SK-N-SH (cell line): ENCODE data around the gene RBMX. TPM values are rescaled to one million over a fixed set of nuclear protein-coding genes. Genes with fewer than 3 reads are reported as not detected.

Experiments
- CTCF ChIA-PET: fragments of 300-600, 350-600 bp; formaldehyde crosslinking; extraction: SDS; loops from one replicate; lab custom pipeline; 2021; lab: Yijun Ruan, JAX
- POLR2A ChIA-PET: fragments of 350-600 bp; sonication (Branson Sonifier 250); formaldehyde crosslinking; extraction: SDS; loops from one replicate; lab custom pipeline; 2020; ENCODE audit warnings: antibody characterized with exemption, inconsistent platforms; lab: Yijun Ruan, JAX
- DNase-seq: peaks from one replicate; pipeline ENCODE4 v3.0.0; 2012
- H2AFZ ChIP-seq: fragments of 200-600 bp; sonication (generic); 2 replicates; pipeline ENCODE4 v1.8.1; 2016; ENCODE audit warnings: antibody characterized with exemption, mild to moderate bottlenecking, low read depth
- H3F3A ChIP-seq: fragments of 200-600 bp; sonication (generic); replicated peaks from 2 replicates; pipeline ENCODE3; 2016; ENCODE audit warnings: antibody characterized with exemption, mild to moderate bottlenecking; ENCODE audit not compliant: insufficient read depth
- H3K27ac ChIP-seq, 2 experiments: fragments of 200-500 bp in 1 of 2; fragments of 200-600 bp in 1 of 2; sonication (Bioruptor generic) in 1 of 2; sonication (generic), shearing (Covaris generic) in 1 of 2; 2 replicates each; pipeline versions ENCODE4 v1.5.1 to v1.6.1; 2014 to 2016; ENCODE audit warnings: low read depth in 2 of 2, inconsistent platforms in 1 of 2, low read length in 1 of 2, mild to moderate bottlenecking in 1 of 2, mixed read lengths in 1 of 2
- H3K27me3 ChIP-seq: fragments of 200-600 bp; sonication (generic), shearing (Covaris generic); 2 replicates; pipeline ENCODE4 v1.6.1; 2016; ENCODE audit warnings: mixed run types; ENCODE audit not compliant: insufficient read depth
- H3K36me3 ChIP-seq, 2 experiments: fragments of 200-500 bp in 1 of 2; fragments of 200-600 bp in 1 of 2; sonication (Bioruptor generic) in 1 of 2; sonication (generic) in 1 of 2; replicated peaks in 1 of 2; 2 replicates each; pipeline versions ENCODE3 to v1.5.1; 2014 to 2016; ENCODE audit warnings: low read length in 1 of 2, mild to moderate bottlenecking in 1 of 2; ENCODE audit not compliant: insufficient read depth in 2 of 2, control insufficient read depth in 1 of 2
- H3K4me1 ChIP-seq, 2 experiments: fragments of 200-500 bp in 1 of 2; fragments of 200-600 bp in 1 of 2; sonication (Bioruptor generic) in 1 of 2; sonication (generic), shearing (Covaris generic) in 1 of 2; 2 replicates each; pipeline versions ENCODE4 v1.5.1 to v1.6.1; 2014 to 2016; ENCODE audit warnings: low read depth in 1 of 2, low read length in 1 of 2, mixed run types in 1 of 2; ENCODE audit not compliant: insufficient read depth in 2 of 2, control insufficient read depth in 1 of 2
- H3K4me2 ChIP-seq: fragments of 200-600 bp; sonication (generic), shearing (Covaris generic); 2 replicates; pipeline ENCODE4 v1.6.1; 2017; ENCODE audit warnings: mixed run types
- H3K4me3 ChIP-seq, 2 experiments: fragments of 200-500 bp in 1 of 2; fragments of 200-600 bp in 1 of 2; sonication (Bioruptor generic) in 1 of 2; sonication (generic), shearing (Covaris generic) in 1 of 2; 2 replicates each; pipeline versions ENCODE4 v1.5.1 to v1.8.1; 2014 to 2016; ENCODE audit warnings: low read depth in 2 of 2, inconsistent platforms in 1 of 2, low read length in 1 of 2, mild to moderate bottlenecking in 1 of 2, mixed read lengths in 1 of 2, moderate library complexity in 1 of 2
- H3K79me2 ChIP-seq: fragments of 200-600 bp; sonication (generic); 2 replicates; pipeline ENCODE4 v1.8.1; 2017; ENCODE audit warnings: mild to moderate bottlenecking; ENCODE audit not compliant: insufficient read depth
- H3K9ac ChIP-seq: fragments of 200-600 bp; sonication (generic); 2 replicates; pipeline ENCODE4 v1.6.1; 2017; ENCODE audit warnings: mixed run types
- H3K9me2 ChIP-seq: fragments of 200-600 bp; sonication (generic); 2 replicates; pipeline ENCODE4 v1.6.1; 2017; ENCODE audit warnings: mixed run types
- H3K9me3 ChIP-seq: fragments of 200-600 bp; sonication (generic); 2 replicates; pipeline ENCODE4 v1.6.1; 2017; ENCODE audit warnings: mixed run types, mild to moderate bottlenecking, moderate library complexity
- H4K20me1 ChIP-seq: fragments of 200-600 bp; sonication (generic); 2 replicates; pipeline ENCODE4 v1.6.1; 2017; ENCODE audit warnings: mild to moderate bottlenecking, mixed run types; ENCODE audit not compliant: insufficient read depth
- ELF1 ChIP-seq: IDR thresholded peaks from 2 replicates; pipeline ENCODE4 v1.4.0; 2012
- EP300 ChIP-seq, 2 experiments: IDR thresholded peaks; 2 replicates each; pipeline versions ENCODE4 v1.4.0 to v1.6.1; 2012; ENCODE audit warnings: borderline replicate concordance in 1 of 2, low read depth in 1 of 2, low read length in 1 of 2
- EZH2phosphoT487 ChIP-seq: fragments of 200-600 bp; sonication (generic); IDR thresholded peaks from 2 replicates; pipeline ENCODE4 v1.6.1; 2017; ENCODE audit warnings: low read depth, mixed run types, mild to moderate bottlenecking, antibody characterized with exemption, moderate library complexity, borderline replicate concordance
- FOXJ3 ChIP-seq: sonication (generic); formaldehyde crosslinking; IDR thresholded peaks from 2 replicates; pipeline ENCODE4 v1.5.1; 2020; ENCODE audit warnings: mild to moderate bottlenecking, missing genetic modification reagents
- GATA2 ChIP-seq: sonication (generic); formaldehyde crosslinking; IDR thresholded peaks from 2 replicates; pipeline ENCODE4 v1.5.0; 2020; ENCODE audit warnings: mild to moderate bottlenecking, missing genetic modification reagents
- MEF2A ChIP-seq: IDR thresholded peaks from 2 replicates; pipeline ENCODE4 v1.4.0; 2012; ENCODE audit warnings: low read depth, borderline replicate concordance
- NFIC ChIP-seq: IDR thresholded peaks from 2 replicates; pipeline ENCODE4 v1.4.0; 2012; ENCODE audit warnings: borderline replicate concordance
- NRF1 ChIP-seq: IDR thresholded peaks from 2 replicates; pipeline ENCODE4 v1.6.1; 2012; ENCODE audit warnings: low read depth, mild to moderate bottlenecking, low read length
- POLR2AphosphoS5 ChIP-seq: IDR thresholded peaks from 2 replicates; pipeline ENCODE4 v1.6.1; 2012; ENCODE audit warnings: low read depth, low read length
- RAD21 ChIP-seq: IDR thresholded peaks from 2 replicates; pipeline ENCODE4 v1.6.1; 2012; ENCODE audit warnings: mild to moderate bottlenecking, low read length
- RFX5 ChIP-seq: IDR thresholded peaks from 2 replicates; pipeline ENCODE4 v1.6.1; 2012; ENCODE audit warnings: mild to moderate bottlenecking, improper control_type of control experiment, low read length
- RXRA ChIP-seq: IDR thresholded peaks from 2 replicates; pipeline ENCODE4 v1.4.0; 2012; ENCODE audit warnings: low read depth, mild to moderate bottlenecking, borderline replicate concordance
- TEAD4 ChIP-seq: IDR thresholded peaks from 2 replicates; pipeline ENCODE4 v1.4.0; 2012; ENCODE audit warnings: mild to moderate bottlenecking, borderline replicate concordance; ENCODE audit not compliant: insufficient read depth
- WGBS: methylation state at CpG from one replicate; pipeline ENCODE4 v1.1.6; 2017; ENCODE audit warnings: low lambda C conversion rate; 5-methylcytosine and 5-hydroxymethylcytosine counted together
- polyA plus RNA-seq, 3 experiments: library from polyadenylated mRNA; depleted of rRNA; stranded (reverse); fragments of >200 nt; gene quantifications; 2 replicates each; pipeline ENCODE4 v1.2.3, GENCODE V29; 2012
- TF ChIP-seq, protein P1 (sequence below): IDR thresholded peaks from 2 replicates; pipeline ENCODE4 v1.6.1; 2012; ENCODE audit warnings: mild to moderate bottlenecking, low read depth, low read length, moderate library complexity
- TF ChIP-seq, protein P2 (sequence below): IDR thresholded peaks from 2 replicates; pipeline ENCODE4 v1.4.0; 2012; ENCODE audit warnings: low read depth
- TF ChIP-seq, protein P3 (sequence below): fragments of 150-350 bp; IDR thresholded peaks from 2 replicates; pipeline ENCODE4 v1.6.1; 2017; ENCODE audit warnings: antibody characterized with exemption, low read length, low read depth, borderline replicate concordance
- TF ChIP-seq, protein P4 (sequence below): IDR thresholded peaks from 2 replicates; pipeline ENCODE4 v1.4.0; 2012; ENCODE audit warnings: low read depth, borderline replicate concordance

RBMX gene
- polyA plus RNA-seq, 1 of the 3 experiments (the other 2 are of a cell fraction), result 131 TPM

DNA sequence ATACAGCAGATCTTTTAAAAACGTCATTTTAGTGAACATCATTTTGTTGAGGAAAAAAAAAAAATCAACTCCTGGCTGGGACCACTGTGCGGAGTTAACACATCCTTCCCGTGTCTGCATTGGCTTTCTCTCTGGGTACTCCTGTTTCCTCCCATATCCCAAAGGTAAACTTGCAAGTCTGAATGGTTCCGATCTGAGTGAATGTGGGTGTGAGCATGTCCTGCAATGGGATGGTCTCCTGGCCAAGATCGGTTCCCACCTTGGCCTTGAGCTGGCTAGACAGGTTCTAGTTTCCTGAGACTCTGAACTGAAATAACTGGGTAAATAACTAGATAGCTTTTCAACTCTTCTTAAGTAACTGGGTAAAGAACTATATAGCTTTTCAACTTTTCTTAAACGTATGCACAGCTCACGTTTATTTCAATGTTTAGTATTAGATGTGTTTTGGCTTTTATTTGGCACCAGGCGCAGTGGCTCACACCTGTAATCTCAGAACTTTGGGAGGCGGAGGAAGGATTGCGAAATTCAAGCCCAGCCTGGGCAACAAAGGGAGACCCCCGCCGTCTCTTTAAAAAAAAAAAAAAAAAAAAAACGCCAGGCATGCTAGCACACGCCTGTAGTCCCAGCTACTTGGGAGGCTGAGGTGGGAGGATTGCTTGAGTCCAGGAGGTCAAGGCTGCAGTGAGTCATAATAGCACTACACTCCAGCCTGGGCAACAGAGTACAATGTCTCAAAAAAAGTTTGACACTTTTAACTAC, 14.0 kb downstream of the RBMX start:
- H3K4me1 ChIP-seq, result no peaks in the 10 kb centered on the region
- H3K4me3 ChIP-seq, result no peak overlapping the region
- WGBS, result 48% methylated on average over 14 of the region's 14 CpGs
- peaks cover 55% of the 10 kb centered on the region; the same call in 1 of the 2 replicates for H3K79me2 ChIP-seq
- H3K9ac ChIP-seq, result no peak overlapping the region
- peaks cover 59% of the 10 kb centered on the region for H4K20me1 ChIP-seq
- no peak for TF ChIP-seq RFX5
- TF ChIP-seq, protein P1, sequence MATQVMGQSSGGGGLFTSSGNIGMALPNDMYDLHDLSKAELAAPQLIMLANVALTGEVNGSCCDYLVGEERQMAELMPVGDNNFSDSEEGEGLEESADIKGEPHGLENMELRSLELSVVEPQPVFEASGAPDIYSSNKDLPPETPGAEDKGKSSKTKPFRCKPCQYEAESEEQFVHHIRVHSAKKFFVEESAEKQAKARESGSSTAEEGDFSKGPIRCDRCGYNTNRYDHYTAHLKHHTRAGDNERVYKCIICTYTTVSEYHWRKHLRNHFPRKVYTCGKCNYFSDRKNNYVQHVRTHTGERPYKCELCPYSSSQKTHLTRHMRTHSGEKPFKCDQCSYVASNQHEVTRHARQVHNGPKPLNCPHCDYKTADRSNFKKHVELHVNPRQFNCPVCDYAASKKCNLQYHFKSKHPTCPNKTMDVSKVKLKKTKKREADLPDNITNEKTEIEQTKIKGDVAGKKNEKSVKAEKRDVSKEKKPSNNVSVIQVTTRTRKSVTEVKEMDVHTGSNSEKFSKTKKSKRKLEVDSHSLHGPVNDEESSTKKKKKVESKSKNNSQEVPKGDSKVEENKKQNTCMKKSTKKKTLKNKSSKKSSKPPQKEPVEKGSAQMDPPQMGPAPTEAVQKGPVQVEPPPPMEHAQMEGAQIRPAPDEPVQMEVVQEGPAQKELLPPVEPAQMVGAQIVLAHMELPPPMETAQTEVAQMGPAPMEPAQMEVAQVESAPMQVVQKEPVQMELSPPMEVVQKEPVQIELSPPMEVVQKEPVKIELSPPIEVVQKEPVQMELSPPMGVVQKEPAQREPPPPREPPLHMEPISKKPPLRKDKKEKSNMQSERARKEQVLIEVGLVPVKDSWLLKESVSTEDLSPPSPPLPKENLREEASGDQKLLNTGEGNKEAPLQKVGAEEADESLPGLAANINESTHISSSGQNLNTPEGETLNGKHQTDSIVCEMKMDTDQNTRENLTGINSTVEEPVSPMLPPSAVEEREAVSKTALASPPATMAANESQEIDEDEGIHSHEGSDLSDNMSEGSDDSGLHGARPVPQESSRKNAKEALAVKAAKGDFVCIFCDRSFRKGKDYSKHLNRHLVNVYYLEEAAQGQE, result no peak
- TF ChIP-seq POLR2AphosphoS5, result no peak
- TF ChIP-seq GATA2 (CRISPR knock-in tag), result no peak
- TF ChIP-seq NFIC, result no peak
- TF ChIP-seq ELF1, result no peak
- TF ChIP-seq, protein P2, sequence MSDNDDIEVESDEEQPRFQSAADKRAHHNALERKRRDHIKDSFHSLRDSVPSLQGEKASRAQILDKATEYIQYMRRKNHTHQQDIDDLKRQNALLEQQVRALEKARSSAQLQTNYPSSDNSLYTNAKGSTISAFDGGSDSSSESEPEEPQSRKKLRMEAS, result no peak
- no peak for TF ChIP-seq RXRA
- TF ChIP-seq, protein P3, sequence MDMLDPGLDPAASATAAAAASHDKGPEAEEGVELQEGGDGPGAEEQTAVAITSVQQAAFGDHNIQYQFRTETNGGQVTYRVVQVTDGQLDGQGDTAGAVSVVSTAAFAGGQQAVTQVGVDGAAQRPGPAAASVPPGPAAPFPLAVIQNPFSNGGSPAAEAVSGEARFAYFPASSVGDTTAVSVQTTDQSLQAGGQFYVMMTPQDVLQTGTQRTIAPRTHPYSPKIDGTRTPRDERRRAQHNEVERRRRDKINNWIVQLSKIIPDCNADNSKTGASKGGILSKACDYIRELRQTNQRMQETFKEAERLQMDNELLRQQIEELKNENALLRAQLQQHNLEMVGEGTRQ, result no peak
- TF ChIP-seq, protein P4, sequence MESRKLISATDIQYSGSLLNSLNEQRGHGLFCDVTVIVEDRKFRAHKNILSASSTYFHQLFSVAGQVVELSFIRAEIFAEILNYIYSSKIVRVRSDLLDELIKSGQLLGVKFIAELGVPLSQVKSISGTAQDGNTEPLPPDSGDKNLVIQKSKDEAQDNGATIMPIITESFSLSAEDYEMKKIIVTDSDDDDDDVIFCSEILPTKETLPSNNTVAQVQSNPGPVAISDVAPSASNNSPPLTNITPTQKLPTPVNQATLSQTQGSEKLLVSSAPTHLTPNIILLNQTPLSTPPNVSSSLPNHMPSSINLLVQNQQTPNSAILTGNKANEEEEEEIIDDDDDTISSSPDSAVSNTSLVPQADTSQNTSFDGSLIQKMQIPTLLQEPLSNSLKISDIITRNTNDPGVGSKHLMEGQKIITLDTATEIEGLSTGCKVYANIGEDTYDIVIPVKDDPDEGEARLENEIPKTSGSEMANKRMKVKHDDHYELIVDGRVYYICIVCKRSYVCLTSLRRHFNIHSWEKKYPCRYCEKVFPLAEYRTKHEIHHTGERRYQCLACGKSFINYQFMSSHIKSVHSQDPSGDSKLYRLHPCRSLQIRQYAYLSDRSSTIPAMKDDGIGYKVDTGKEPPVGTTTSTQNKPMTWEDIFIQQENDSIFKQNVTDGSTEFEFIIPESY, result no peak
- no peak for TF ChIP-seq EZH2phosphoT487
- TF ChIP-seq FOXJ3, result no peak
- TF ChIP-seq RAD21, result no peak
- TF ChIP-seq TEAD4, result no peak
- no peak for TF ChIP-seq MEF2A
- no peak for TF ChIP-seq NRF1
- TF ChIP-seq EP300 (IDR thresholded peaks at IDR 0.05; ENCODE audit: borderline replicate concordance in 1 of 2, low read depth in 1 of 2, low read length in 1 of 2), result no peak
- no peak overlapping the region for H2AFZ ChIP-seq
- H3K27ac ChIP-seq, result no peak overlapping the region
- ChIA-PET CTCF (no interaction called here), POLR2A (interaction anchor here (0.7 to 1.8 kb wide), 3 partner anchors 10 to 42 kb away, joined by 3 to 7 read pairs (median 4); partner anchors contain the start of gene RBMX)
- H3K9me3 ChIP-seq, result no peaks in the 10 kb centered on the region
- no peak overlapping the region for H3K4me2 ChIP-seq
- no peaks in the 10 kb centered on the region for H3K27me3 ChIP-seq
- no peaks in the 10 kb centered on the region for H3K9me2 ChIP-seq
- H3K36me3 ChIP-seq, result peaks cover 18 to 45% of the 10 kb centered on the region in 2 experiments
- DNase-seq, result no peak
- peaks cover 34% of the 10 kb centered on the region for H3F3A ChIP-seq
